IPS-11a (cell line): ENCODE data around the gene FMC1.
"Not testable (repeated sequence)": the region's sequence is repeated elsewhere in the genome, so short reads cannot be mapped to it uniquely, and the experiment has no call there.

ENCODE experiments used
- H3K4me3 ChIP-seq: one replicate; pipeline ENCODE4 v1.5.1; 2013; ENCODE audit warnings: low read depth, low read length, control low read depth

Gene FMC1

GRCh38 chr7:139341058-139341775 is at the start of gene FMC1:
FMC1 (plus strand) TSS chr7:139341337; CDS start chr7:139341385, 48 bp downstream.
- peak within 1 kb of the TSS; percentile 99 for H3K4me3 ChIP-seq

GRCh38 chr7:139292821-139293220 is 48.3 kb upstream of the FMC1 start:
- no peak overlapping the region for H3K4me3 ChIP-seq

- H3K4me3 ChIP-seq = no peak overlapping the region
Observed at GRCh38 chr7:139293534-139293933, 47.6 kb upstream of the FMC1 start.

GRCh38 chr7:139294241-139294640 is 46.9 kb upstream of the FMC1 start:
- no peak overlapping the region for H3K4me3 ChIP-seq

GRCh38 chr7:139294951-139295575 is 46.1 kb upstream of the FMC1 start:
- no peak overlapping the region for H3K4me3 ChIP-seq

GRCh38 chr7:139297795-139298194 is 43.3 kb upstream of the FMC1 start:
- H3K4me3 ChIP-seq = no peak overlapping the region

GRCh38 chr7:139299296-139299695 is 41.8 kb upstream of the FMC1 start:
- no peak overlapping the region for H3K4me3 ChIP-seq

GRCh38 chr7:139300390-139300789 is 40.7 kb upstream of the FMC1 start:
- no peak overlapping the region for H3K4me3 ChIP-seq

- H3K4me3 ChIP-seq = no peak overlapping the region
Observed at GRCh38 chr7:139304517-139304916, 36.6 kb upstream of the FMC1 start.

- H3K4me3 ChIP-seq = no peak overlapping the region
Observed at GRCh38 chr7:139317939-139318505, 23.1 kb upstream of the FMC1 start.

GRCh38 chr7:139321071-139321745 is 19.9 kb upstream of the FMC1 start:
- no peak overlapping the region for H3K4me3 ChIP-seq

- not testable (repeated sequence) for H3K4me3 ChIP-seq
Observed at GRCh38 chr7:139324709-139325108, 16.4 kb upstream of the FMC1 start.

- H3K4me3 ChIP-seq = no peak overlapping the region
Observed at GRCh38 chr7:139328375-139328774, 12.8 kb upstream of the FMC1 start.

- H3K4me3 ChIP-seq = no peak overlapping the region
Observed at GRCh38 chr7:139329119-139329518, 12.0 kb upstream of the FMC1 start.

GRCh38 chr7:139330333-139331030 is 10.7 kb upstream of the FMC1 start:
- H3K4me3 ChIP-seq = no peak overlapping the region

- H3K4me3 ChIP-seq = no peak overlapping the region
Observed at GRCh38 chr7:139332697-139333359, 8.3 kb upstream of the FMC1 start.

GRCh38 chr7:139333443-139333842 is 7.7 kb upstream of the FMC1 start:
- not testable (repeated sequence) for H3K4me3 ChIP-seq

GRCh38 chr7:139334399-139335150 is 6.6 kb upstream of the FMC1 start:
- H3K4me3 ChIP-seq = no peak overlapping the region

- no peak overlapping the region for H3K4me3 ChIP-seq
Observed at GRCh38 chr7:139339025-139339424, 2.1 kb upstream of the FMC1 start.

- H3K4me3 ChIP-seq = peak overlapping the region; percentile 99
Observed at GRCh38 chr7:139339698-139340036, 1.5 kb upstream of the FMC1 start.
